IMR-90 (cell line): ENCODE measurements around the gene SFTA2. TPM values are rescaled to one million over a fixed set of nuclear protein-coding genes. Genes with fewer than 3 reads are reported as not detected.
A peak's percentile ranks its signal among the peaks of the same experiment; 100 is the strongest.

ENCODE experiments used
- ATAC-seq: fragments of 200-7000 bp; cut with Tn5 transposase; 2 replicates; pipeline ENCODE4 v1.9.1; 2020; ENCODE audit warnings: low read depth, mild to moderate bottlenecking, moderate library complexity
- BruUV-seq: library from RNA; stranded (reverse); fragments of 400-500 nt; replicated peaks from 2 replicates; lab custom pipeline; 2021; lab: Mats Ljungman, UMichigan
- CTCF ChIA-PET: fragments of 300-600 bp; formaldehyde crosslinking; extraction: SDS; loops from one replicate; lab custom pipeline; 2021; ENCODE audit warnings: antibody characterized with exemption; lab: Yijun Ruan, JAX
- POLR2A ChIA-PET: fragments of 300-600 bp; sonication (Branson Sonifier 250); formaldehyde crosslinking; loops from one replicate; lab custom pipeline; 2022; ENCODE audit warnings: antibody characterized with exemption; ENCODE audit not compliant: unreplicated experiment; lab: Charles Lee
- DNase-seq: peaks from one replicate; pipeline ENCODE4 v3.0.0; 2013
- H2AFZ ChIP-seq: replicated peaks from 2 replicates; pipeline ENCODE3; 2013; ENCODE audit warnings: low read length, mild to moderate bottlenecking; ENCODE audit not compliant: poor library complexity
- H2AK5ac ChIP-seq: 2 replicates; pipeline ENCODE4 v1.6.1; 2013; ENCODE audit warnings: low read depth, low read length, inconsistent platforms
- H2AK9ac ChIP-seq: replicated peaks from 2 replicates; pipeline ENCODE3; 2013; ENCODE audit warnings: mild to moderate bottlenecking, low read depth, low read length, moderate library complexity; ENCODE audit not compliant: poor library complexity
- H2BK120ac ChIP-seq: 2 replicates; pipeline ENCODE4 v1.6.1; 2013; ENCODE audit warnings: low read depth, low read length, inconsistent platforms
- H2BK15ac ChIP-seq: 3 replicates; pipeline ENCODE4 v1.6.1; 2013; ENCODE audit warnings: low read depth, low read length, inconsistent platforms
- H2BK20ac ChIP-seq: 2 replicates; pipeline ENCODE4 v1.6.1; 2013; ENCODE audit warnings: low read depth, mild to moderate bottlenecking, inconsistent platforms, low read length, moderate library complexity
- H2BK5ac ChIP-seq: 2 replicates; pipeline ENCODE4 v1.6.1; 2013; ENCODE audit warnings: mild to moderate bottlenecking, low read depth, low read length, inconsistent platforms; ENCODE audit not compliant: poor library complexity, severe bottlenecking
- H3K14ac ChIP-seq: replicated peaks from 2 replicates; pipeline ENCODE4 v1.6.1; 2013; ENCODE audit warnings: low read depth, low read length, inconsistent platforms
- H3K18ac ChIP-seq: 2 replicates; pipeline ENCODE4 v1.6.1; 2013; ENCODE audit warnings: low read depth, low read length, control low read depth
- H3K23ac ChIP-seq: 2 replicates; pipeline ENCODE4 v1.6.1; 2013; ENCODE audit warnings: low read depth, low read length, inconsistent platforms
- H3K27ac ChIP-seq: 2 replicates; pipeline ENCODE4 v1.5.1; 2013; ENCODE audit warnings: mild to moderate bottlenecking, control low read depth, low read length; ENCODE audit not compliant: insufficient read depth
- H3K27me3 ChIP-seq: 2 replicates; pipeline ENCODE4 v1.6.1; 2013; ENCODE audit warnings: low read length; ENCODE audit not compliant: control insufficient read depth, insufficient read depth
- H3K36me3 ChIP-seq: 2 replicates; pipeline ENCODE4 v1.6.1; 2013; ENCODE audit warnings: low read length, mixed read lengths; ENCODE audit not compliant: control insufficient read depth, insufficient read depth
- H3K4ac ChIP-seq: 2 replicates; pipeline ENCODE4 v1.6.1; 2013; ENCODE audit warnings: low read depth, low read length, inconsistent platforms
- H3K4me1 ChIP-seq: 2 replicates; pipeline ENCODE4 v1.6.1; 2013; ENCODE audit warnings: low read length, mixed read lengths; ENCODE audit not compliant: control insufficient read depth, insufficient read depth
- H3K4me2 ChIP-seq: 2 replicates; pipeline ENCODE4 v1.6.1; 2013; ENCODE audit warnings: low read depth, mild to moderate bottlenecking, control low read depth, low read length, moderate library complexity
- H3K4me3 ChIP-seq: 2 replicates; pipeline ENCODE4 v1.5.1; 2013; ENCODE audit warnings: low read depth, mild to moderate bottlenecking, control low read depth, low read length, moderate library complexity; ENCODE audit not compliant: insufficient read depth
- H3K56ac ChIP-seq: 2 replicates; pipeline ENCODE4 v1.6.1; 2013; ENCODE audit warnings: low read length, inconsistent platforms; ENCODE audit not compliant: insufficient read depth; ENCODE audit errors: extremely low read depth
- H3K79me1 ChIP-seq, 2 experiments: 2 replicates each; pipeline ENCODE4 v1.6.1; 2013; ENCODE audit warnings: low read length in 2 of 2, inconsistent platforms in 1 of 2, low read depth in 1 of 2
- H3K9ac ChIP-seq: 2 replicates; pipeline ENCODE4 v1.6.1; 2013; ENCODE audit warnings: low read depth, low read length, control low read depth
- H3K9me1 ChIP-seq: 2 replicates; pipeline ENCODE4 v1.6.1; 2013; ENCODE audit warnings: low read length, inconsistent platforms; ENCODE audit not compliant: insufficient read depth
- H3K9me3 ChIP-seq: 2 replicates; pipeline ENCODE4 v1.6.1; 2013; ENCODE audit warnings: low read length; ENCODE audit not compliant: control insufficient read depth, insufficient read depth
- H4K20me1 ChIP-seq: 2 replicates; pipeline ENCODE4 v1.6.1; 2013; ENCODE audit warnings: low read length, inconsistent platforms; ENCODE audit not compliant: insufficient read depth
- H4K5ac ChIP-seq: 2 replicates; pipeline ENCODE4 v1.6.1; 2013; ENCODE audit warnings: mild to moderate bottlenecking, low read depth, low read length, control low read depth
- H4K8ac ChIP-seq, 2 experiments: 2 replicates each; pipeline ENCODE4 v1.6.1; 2013; ENCODE audit warnings: low read depth in 2 of 2, low read length in 2 of 2, control low read depth in 1 of 2, inconsistent platforms in 1 of 2
- H4K91ac ChIP-seq: 2 replicates; pipeline ENCODE4 v1.6.1; 2013; ENCODE audit warnings: low read depth, low read length, inconsistent platforms; ENCODE audit not compliant: insufficient read depth
- BHLHE40 ChIP-seq: fragments of 150-350 bp; IDR thresholded peaks from 2 replicates; pipeline ENCODE4 v1.6.1; 2016; ENCODE audit warnings: mild to moderate bottlenecking, low read depth, low read length
- CHD1 ChIP-seq: IDR thresholded peaks from 2 replicates; pipeline ENCODE4 v1.6.1; 2012; ENCODE audit warnings: low read depth, low read length, improper control_type of control experiment
- CTCF ChIP-seq: conservative IDR thresholded peaks from 2 replicates; pipeline ENCODE4 v1.5.1; 2012; ENCODE audit warnings: mild to moderate bottlenecking, low read depth, low read length, improper control_type of control experiment
- MAFK ChIP-seq: IDR thresholded peaks from 2 replicates; pipeline ENCODE4 v1.6.1; 2012; ENCODE audit warnings: low read depth, low read length, improper control_type of control experiment
- NFE2L2 ChIP-seq: fragments of 150-350 bp; IDR thresholded peaks from 2 replicates; pipeline ENCODE4 v1.6.1; 2016; ENCODE audit warnings: low read depth, mild to moderate bottlenecking, low read length
- RAD21 ChIP-seq: IDR thresholded peaks from 2 replicates; pipeline ENCODE4 v1.6.1; 2012; ENCODE audit warnings: low read length, improper control_type of control experiment
- RCOR1 ChIP-seq: IDR thresholded peaks from 2 replicates; pipeline ENCODE4 v1.6.1; 2012; ENCODE audit warnings: mild to moderate bottlenecking, low read length, improper control_type of control experiment; ENCODE audit not compliant: insufficient replicate concordance
- SMC3 ChIP-seq: fragments of 150-350 bp; IDR thresholded peaks from 2 replicates; pipeline ENCODE4 v1.6.1; 2016; ENCODE audit warnings: low read depth, mild to moderate bottlenecking, antibody characterized with exemption, low read length, moderate library complexity
- USF2 ChIP-seq: fragments of 150-350 bp; IDR thresholded peaks from 2 replicates; pipeline ENCODE4 v1.6.1; 2017; ENCODE audit warnings: mild to moderate bottlenecking, antibody characterized with exemption, low read length, low read depth
- WGBS, 2 experiments: methylation state at CpG; one replicate each; pipeline versions ENCODE4 v1.1.5 to v1.1.7; 2013; ENCODE audit warnings: missing lambda C conversion rate in 2 of 2; ENCODE audit not compliant: insufficient read length in 1 of 2; ENCODE audit errors: extremely low coverage in 2 of 2; 5-methylcytosine and 5-hydroxymethylcytosine counted together
- dilution Hi-C: fragments of 300-500 bp; cut with HindIII; formaldehyde crosslinking; loops from one replicate; pipeline ENCODE4 v1.14.3; 2018; ENCODE audit warnings: low sequenced_read_pairs; ENCODE audit not compliant: unreplicated experiment
- in situ Hi-C: fragments of 300-500 bp; cut with MboI; formaldehyde crosslinking; loops from 3 replicates; pipeline ENCODE4 v1.14.3; 2019; ENCODE audit warnings: low sequenced_read_pairs, inconsistent platforms, mixed read lengths
- intact Hi-C: fragments of 100-400 bp; cut with micrococcal nuclease; formaldehyde crosslinking; loops from 2 replicates; pipeline ENCODE4 v1.10.0; 2022
- polyA plus RNA-seq, 3 experiments: library from polyadenylated mRNA; depleted of rRNA; stranded (reverse); fragments of >200 nt; gene quantifications; 2 replicates each; pipeline ENCODE4 v1.2.3, GENCODE V29; 2012; ENCODE audit warnings: low replicate concordance in 1 of 3
- total RNA-seq: library from RNA; depleted of rRNA; stranded (reverse); fragments of >200 nt; gene quantifications from 2 replicates; pipeline ENCODE4 v1.2.3, GENCODE V29; 2012
- TF ChIP-seq, protein P1 (sequence below): fragments of 150-350 bp; IDR thresholded peaks from 2 replicates; pipeline ENCODE4 v1.6.1; 2016; ENCODE audit warnings: low read depth, mild to moderate bottlenecking, low read length, moderate library complexity, borderline replicate concordance

Gene SFTA2
- total and polyA plus RNA-seq, 2 of the 4 experiments (the other 2 are of a cell fraction), result not detected

GRCh38 chr6:30913721-30914075 is 18.3 kb downstream of the SFTA2 start:
- Histone ChIP-seq H3K4ac (peak overlapping the region; percentile 76), H4K5ac (peak overlapping the region; percentile 36), H3K18ac (no peak overlapping the region), H3K36me3 (peaks cover 22% of the 10 kb centered on the region), H2AFZ (peak overlapping the region; percentile 99), H3K4me2 (peak overlapping the region; percentile 49), H2BK20ac (no peak overlapping the region), H3K79me1 (peaks cover 13 to 18% of the 10 kb centered on the region in 2 experiments), H3K27me3 (no peaks in the 10 kb centered on the region), H3K27ac (peak overlapping the region; percentile 22), H3K23ac (no peak overlapping the region; the same call in 1 of the 2 replicates), H4K91ac (peak overlapping the region; percentile 63; the same call in 1 of the 2 replicates), H3K4me1 (peaks cover 15% of the 10 kb centered on the region), H3K9ac (peak overlapping the region; percentile 18; the same call in 1 of the 2 replicates), H2BK15ac (no peak overlapping the region), H2AK5ac (peak overlapping the region; percentile 17; the same call in 1 of the 2 replicates), H3K9me1 (no peaks in the 10 kb centered on the region), H3K9me3 (no peaks in the 10 kb centered on the region), H3K4me3 (peak overlapping the region; percentile 11), H4K8ac (peak overlapping the region; percentile 85 to 91; a peak in 3 of 4 replicates), H4K20me1 (no peaks in the 10 kb centered on the region), H2BK120ac (peak overlapping the region; percentile 48; the same call in 1 of the 2 replicates), H2BK5ac (peak overlapping the region; percentile 10), H2AK9ac (peak overlapping the region; percentile 97), H3K14ac (peak overlapping the region; percentile 70), H3K56ac (no peak overlapping the region)
- in situ Hi-C loops, result no loop called here
- CTCF ChIA-PET, result interaction anchor here (0.8 to 3.6 kb wide), 8 partner anchors 12 to 173 kb away, joined by 3 to 31 read pairs (median 8); no protein-coding TSS in a partner anchor
- POLR2A ChIA-PET, result interaction anchor here (0.7 to 0.8 kb wide), 2 partner anchors 169 to 298 kb away, joined by 3 to 10 read pairs; no protein-coding TSS in a partner anchor
- BruUV-seq, result no TSS peak
- no peak for TF ChIP-seq RAD21
- TF ChIP-seq RCOR1, result no peak
- no peak for TF ChIP-seq BHLHE40
- no peak for TF ChIP-seq CTCF
- no peak for TF ChIP-seq USF2
- no peak for TF ChIP-seq SMC3
- TF ChIP-seq, protein P1, sequence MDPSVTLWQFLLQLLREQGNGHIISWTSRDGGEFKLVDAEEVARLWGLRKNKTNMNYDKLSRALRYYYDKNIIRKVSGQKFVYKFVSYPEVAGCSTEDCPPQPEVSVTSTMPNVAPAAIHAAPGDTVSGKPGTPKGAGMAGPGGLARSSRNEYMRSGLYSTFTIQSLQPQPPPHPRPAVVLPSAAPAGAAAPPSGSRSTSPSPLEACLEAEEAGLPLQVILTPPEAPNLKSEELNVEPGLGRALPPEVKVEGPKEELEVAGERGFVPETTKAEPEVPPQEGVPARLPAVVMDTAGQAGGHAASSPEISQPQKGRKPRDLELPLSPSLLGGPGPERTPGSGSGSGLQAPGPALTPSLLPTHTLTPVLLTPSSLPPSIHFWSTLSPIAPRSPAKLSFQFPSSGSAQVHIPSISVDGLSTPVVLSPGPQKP, result no peak
- no peak for TF ChIP-seq NFE2L2
- no peak for TF ChIP-seq CHD1
- TF ChIP-seq MAFK, result no peak
- no peak for DNase-seq
- dilution Hi-C loops, result no loop called here
- WGBS, 2 experiments, result 16% methylated on average over 19 of the region's 31 CpGs; no CpG with 5 or more reads in 1 of the 2 experiments
- no peak for ATAC-seq
- intact Hi-C loops, result loop anchor here (1.0 to 10.0 kb wide), 2 partner anchors 85 to 281 kb away; no protein-coding TSS in a partner anchor
